SH-SY5Y (cell line): ENCODE results near the gene TET2.

Experiments
- GATA2 ChIP-seq: IDR thresholded peaks from 2 replicates; pipeline ENCODE4 v1.6.1; 2011; ENCODE audit warnings: mild to moderate bottlenecking, low read depth, low read length
- GATA3 ChIP-seq: IDR thresholded peaks from 2 replicates; pipeline ENCODE4 v1.6.1; 2011; ENCODE audit warnings: low read depth, mild to moderate bottlenecking, low read length, moderate library complexity

- TF ChIP-seq GATA3, result no peak
- TF ChIP-seq GATA2, result no peak
Measured at GRCh38 chr4:105225500-105225899, 78.8 kb downstream of the TET2 start.
